Keratinocyte (primary cell): ENCODE measurements around the gene FNDC1. TPM values are rescaled to one million over a fixed set of nuclear protein-coding genes. Genes with fewer than 3 reads are reported as not detected.

ENCODE experiments used
- DNase-seq: peaks from one replicate; pipeline ENCODE4 v3.0.0-alpha.2; 2011; ENCODE audit warnings: low read depth, missing footprints, low spot score
- FAIRE-seq: peaks from 2 replicates; lab custom pipeline; 2011; peaks lifted over from hg19 to GRCh38; lab: Jason Lieb, UNC
- H2AFZ ChIP-seq: 2 replicates; pipeline ENCODE4 v1.6.0; 2012; ENCODE audit warnings: low read length, control low read depth, inconsistent platforms; ENCODE audit not compliant: control insufficient read depth
- H3K27ac ChIP-seq: 2 replicates; pipeline ENCODE4 v1.5.1; 2011; ENCODE audit warnings: low read length; ENCODE audit not compliant: control insufficient read depth, insufficient read depth
- H3K27me3 ChIP-seq: 3 replicates; pipeline ENCODE4 v1.6.0; 2011; ENCODE audit warnings: low read length; ENCODE audit not compliant: control insufficient read depth, insufficient read depth; ENCODE audit errors: extremely low read depth
- H3K36me3 ChIP-seq, 2 experiments: 2 replicates in 1 of 2; 3 replicates in 1 of 2; pipeline ENCODE4 v1.5.1; 2011; ENCODE audit warnings: low read length in 2 of 2, mild to moderate bottlenecking in 1 of 2; ENCODE audit not compliant: control insufficient read depth in 2 of 2, insufficient read depth in 2 of 2; ENCODE audit errors: extremely low read depth in 1 of 2
- H3K4me1 ChIP-seq: 3 replicates; pipeline ENCODE4 v1.5.1; 2011; ENCODE audit warnings: low read length; ENCODE audit not compliant: control insufficient read depth, insufficient read depth; ENCODE audit errors: extremely low read depth
- H3K4me2 ChIP-seq: 3 replicates; pipeline ENCODE4 v1.6.0; 2011; ENCODE audit warnings: low read depth, low read length; ENCODE audit not compliant: control insufficient read depth, insufficient read depth; ENCODE audit errors: extremely low read depth
- H3K4me3 ChIP-seq, 3 experiments: fragments of 200-600 bp in 1 of 3; sonication (generic) in 1 of 3; 2 replicates in 2 of 3; 3 replicates in 1 of 3; pipeline ENCODE4 v1.5.1; 2011 to 2016; ENCODE audit warnings: low read length in 3 of 3, mild to moderate bottlenecking in 3 of 3, control low read depth in 2 of 3, inconsistent platforms in 1 of 3, low read depth in 1 of 3, mixed read lengths in 1 of 3, mixed run types in 1 of 3, moderate library complexity in 1 of 3; ENCODE audit not compliant: control insufficient read depth in 2 of 3, insufficient read depth in 2 of 3; ENCODE audit errors: extremely low read depth in 1 of 3
- H3K79me2 ChIP-seq: 2 replicates; pipeline ENCODE4 v1.6.0; 2012; ENCODE audit warnings: low read length; ENCODE audit not compliant: control insufficient read depth, insufficient read depth
- H3K9ac ChIP-seq: 3 replicates; pipeline ENCODE4 v1.6.0; 2011; ENCODE audit warnings: low read length; ENCODE audit not compliant: control insufficient read depth, insufficient read depth; ENCODE audit errors: extremely low read depth
- H3K9me1 ChIP-seq: 3 replicates; pipeline ENCODE4 v1.6.0; 2011; ENCODE audit warnings: low read length; ENCODE audit not compliant: control insufficient read depth, insufficient read depth; ENCODE audit errors: extremely low read depth
- H3K9me3 ChIP-seq: 2 replicates; pipeline ENCODE4 v1.5.1; 2012; ENCODE audit warnings: low read depth, low read length; ENCODE audit not compliant: control insufficient read depth
- H4K20me1 ChIP-seq: 3 replicates; pipeline ENCODE4 v1.6.0; 2011; ENCODE audit warnings: low read length; ENCODE audit not compliant: control insufficient read depth, insufficient read depth; ENCODE audit errors: extremely low read depth
- EZH2 ChIP-seq: IDR thresholded peaks from one replicate; pipeline ENCODE4 v1.6.1; 2012; ENCODE audit warnings: inconsistent platforms, mild to moderate bottlenecking, low read length, moderate library complexity
- dilution Hi-C: fragments of 300-500 bp; cut with MboI; formaldehyde crosslinking; loops from one replicate; pipeline ENCODE4 v1.7.0; 2020; ENCODE audit warnings: low sequenced_read_pairs; ENCODE audit not compliant: extremely low pct_ligation_motif_present
- polyA plus RNA-seq, 5 experiments: library from polyadenylated mRNA; depleted of rRNA in 3 of 5; stranded (reverse) in 3 of 5; stranded (forward) in 1 of 5; unstranded in 1 of 5; fragments of >200 nt; gene quantifications; 1 replicate in 1 of 5; 2 replicates in 3 of 5; 3 replicates in 1 of 5; pipeline versions ENCODE4 v1.2.1 to v1.2.3, GENCODE V29; 2011 to 2012; ENCODE audit warnings: missing spikeins in 2 of 5, low read depth in 1 of 5, low replicate concordance in 1 of 5
- TF ChIP-seq, protein P1 (sequence below), 3 experiments: IDR thresholded peaks in 1 of 3; conservative IDR thresholded peaks in 1 of 3; optimal IDR thresholded peaks in 1 of 3; 2 replicates in 2 of 3; 3 replicates in 1 of 3; pipeline versions ENCODE3 to v1.5.1; 2011; ENCODE audit warnings: low read length in 3 of 3, mild to moderate bottlenecking in 3 of 3, moderate library complexity in 2 of 3, control low read depth in 1 of 3, inconsistent platforms in 1 of 3; ENCODE audit not compliant: insufficient read depth in 2 of 3; ENCODE audit errors: extremely low read depth in 1 of 3

Gene FNDC1
- polyA plus RNA-seq, 1 donor (not counting 4 experiments of a cell fraction or from before 2014, with no cell fraction given) = not detected

DNA sequence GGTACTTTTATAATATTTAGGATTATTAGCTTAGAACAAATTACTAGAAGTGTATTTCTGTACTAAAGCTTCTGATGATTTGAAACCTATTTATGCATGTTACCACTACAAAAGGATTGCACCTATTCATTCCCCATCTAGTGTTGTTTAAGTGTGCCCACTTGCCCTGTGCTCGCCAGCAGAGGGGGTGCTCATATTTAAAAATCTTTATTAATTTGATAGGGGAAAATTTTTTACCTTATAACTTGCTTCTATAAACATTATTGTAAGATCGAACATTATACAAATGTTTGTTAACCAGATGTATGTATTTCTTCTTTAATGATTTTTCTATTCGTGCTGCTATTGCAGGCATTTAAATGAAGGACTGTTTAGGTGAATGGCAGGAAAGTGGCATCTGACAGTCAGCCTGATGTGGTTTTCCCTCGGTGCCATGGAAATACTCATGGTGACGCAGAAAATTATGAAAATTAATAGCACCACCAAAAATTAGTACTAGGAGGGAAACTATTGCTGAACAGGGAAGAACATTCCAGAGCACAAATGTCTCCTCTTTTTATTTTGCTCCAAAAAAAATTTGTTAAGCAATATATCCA, 44.1 kb upstream of the FNDC1 start:
- H3K4me1 ChIP-seq = no peaks in the 10 kb centered on the region
- dilution Hi-C loops = no loop called here
- FAIRE-seq = no peak
- no peaks in the 10 kb centered on the region for H3K79me2 ChIP-seq
- TF ChIP-seq, protein P1, sequence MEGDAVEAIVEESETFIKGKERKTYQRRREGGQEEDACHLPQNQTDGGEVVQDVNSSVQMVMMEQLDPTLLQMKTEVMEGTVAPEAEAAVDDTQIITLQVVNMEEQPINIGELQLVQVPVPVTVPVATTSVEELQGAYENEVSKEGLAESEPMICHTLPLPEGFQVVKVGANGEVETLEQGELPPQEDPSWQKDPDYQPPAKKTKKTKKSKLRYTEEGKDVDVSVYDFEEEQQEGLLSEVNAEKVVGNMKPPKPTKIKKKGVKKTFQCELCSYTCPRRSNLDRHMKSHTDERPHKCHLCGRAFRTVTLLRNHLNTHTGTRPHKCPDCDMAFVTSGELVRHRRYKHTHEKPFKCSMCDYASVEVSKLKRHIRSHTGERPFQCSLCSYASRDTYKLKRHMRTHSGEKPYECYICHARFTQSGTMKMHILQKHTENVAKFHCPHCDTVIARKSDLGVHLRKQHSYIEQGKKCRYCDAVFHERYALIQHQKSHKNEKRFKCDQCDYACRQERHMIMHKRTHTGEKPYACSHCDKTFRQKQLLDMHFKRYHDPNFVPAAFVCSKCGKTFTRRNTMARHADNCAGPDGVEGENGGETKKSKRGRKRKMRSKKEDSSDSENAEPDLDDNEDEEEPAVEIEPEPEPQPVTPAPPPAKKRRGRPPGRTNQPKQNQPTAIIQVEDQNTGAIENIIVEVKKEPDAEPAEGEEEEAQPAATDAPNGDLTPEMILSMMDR (optimal IDR thresholded peaks at IDR 0.05 in 1 of 3, IDR thresholded peaks at IDR 0.05 in 1 of 3, conservative IDR thresholded peaks at IDR 0.05 in 1 of 3; ENCODE audit: extremely low read depth in 1 of 3, insufficient read depth in 2 of 3, low read length in 3 of 3) = peak; percentile 9 to 15 (median 13)
- no peak for TF ChIP-seq EZH2
- H2AFZ ChIP-seq = no peak overlapping the region
- H3K4me2 ChIP-seq = no peak overlapping the region
- DNase-seq = no peak
- H3K9me3 ChIP-seq = no peaks in the 10 kb centered on the region
- no peak overlapping the region for H3K9ac ChIP-seq
- H3K36me3 ChIP-seq = no peaks in the 10 kb centered on the region
- H3K4me3 ChIP-seq = no peak overlapping the region
- no peak overlapping the region for H3K27ac ChIP-seq
- H3K27me3 ChIP-seq = peaks cover 14% of the 10 kb centered on the region
- no peaks in the 10 kb centered on the region for H3K9me1 ChIP-seq
- H4K20me1 ChIP-seq = no peaks in the 10 kb centered on the region

DNA sequence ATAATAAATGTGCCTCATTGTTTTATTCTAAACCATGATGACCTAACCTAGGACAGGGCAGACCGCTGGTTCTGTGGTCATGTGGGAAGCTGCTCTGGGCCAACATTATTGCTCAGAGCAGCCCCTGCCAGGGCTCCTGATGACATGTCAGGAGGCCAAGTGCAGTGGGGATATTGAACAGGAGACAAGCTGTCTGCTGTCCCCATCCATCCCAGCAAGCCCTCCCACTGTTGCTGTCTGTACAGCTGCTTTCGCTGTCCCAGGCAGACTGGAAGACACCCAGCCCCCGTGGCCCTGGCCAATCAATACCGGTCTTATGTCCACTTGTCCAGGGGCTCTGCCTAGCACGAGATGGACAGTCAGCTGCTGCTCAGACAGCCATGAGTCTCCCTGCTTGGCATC, 43.2 kb upstream of the FNDC1 start:
- FAIRE-seq = no peak
- H2AFZ ChIP-seq = no peak overlapping the region

More for the DNA sequence above, 43.2 kb upstream of the FNDC1 start:
- H4K20me1 ChIP-seq = no peaks in the 10 kb centered on the region
- H3K79me2 ChIP-seq = no peaks in the 10 kb centered on the region
- no peak overlapping the region for H3K27ac ChIP-seq
- no peaks in the 10 kb centered on the region for H3K4me1 ChIP-seq
- H3K9ac ChIP-seq = no peak overlapping the region
- no peaks in the 10 kb centered on the region for H3K9me1 ChIP-seq
- peaks cover 14% of the 10 kb centered on the region for H3K27me3 ChIP-seq
- H3K4me3 ChIP-seq = no peak overlapping the region
- H3K9me3 ChIP-seq = no peaks in the 10 kb centered on the region
- H3K4me2 ChIP-seq = no peak overlapping the region
- dilution Hi-C loops = no loop called here
- no peak for DNase-seq
- no peaks in the 10 kb centered on the region for H3K36me3 ChIP-seq
- TF ChIP-seq, protein P1 (optimal IDR thresholded peaks at IDR 0.05 in 1 of 3, IDR thresholded peaks at IDR 0.05 in 1 of 3, conservative IDR thresholded peaks at IDR 0.05 in 1 of 3; ENCODE audit: extremely low read depth in 1 of 3, insufficient read depth in 2 of 3, low read length in 3 of 3) = no peak
- no peak for TF ChIP-seq EZH2
